Trophoblast cell (in vitro differentiated cells and primary cell): ENCODE data around the gene CDC25B.
A peak's percentile ranks its signal among the peaks of the same experiment; 100 is the strongest.
"Not testable (repeated sequence)": the region's sequence is repeated elsewhere in the genome, so short reads cannot be mapped to it uniquely, and the experiment has no call there.

Experiments used
- DNase-seq, 2 donors: peaks; one replicate each; pipeline ENCODE4 v3.0.0-alpha.2; 2016
- H2AFZ ChIP-seq: 2 replicates; pipeline ENCODE4 v1.6.1; 2013; ENCODE audit warnings: low read length, moderate library complexity, mild to moderate bottlenecking; ENCODE audit not compliant: insufficient read depth, poor library complexity
- H2AK5ac ChIP-seq: 2 replicates; pipeline ENCODE4 v1.6.1; 2013; ENCODE audit warnings: mild to moderate bottlenecking, low read length
- H2BK120ac ChIP-seq: 2 replicates; pipeline ENCODE4 v1.6.1; 2013; ENCODE audit warnings: low read length, mild to moderate bottlenecking, moderate library complexity; ENCODE audit not compliant: insufficient read depth, poor library complexity
- H2BK12ac ChIP-seq: 2 replicates; pipeline ENCODE4 v1.6.1; 2013; ENCODE audit warnings: mild to moderate bottlenecking, low read length, moderate library complexity
- H2BK5ac ChIP-seq: 2 replicates; pipeline ENCODE4 v1.6.1; 2013; ENCODE audit warnings: low read length, low read depth, moderate library complexity, mild to moderate bottlenecking; ENCODE audit not compliant: poor library complexity
- H3K14ac ChIP-seq: 2 replicates; pipeline ENCODE4 v1.6.1; 2013; ENCODE audit warnings: mild to moderate bottlenecking, low read length
- H3K18ac ChIP-seq: 2 replicates; pipeline ENCODE4 v1.6.1; 2013; ENCODE audit warnings: mild to moderate bottlenecking, low read length
- H3K23ac ChIP-seq: 2 replicates; pipeline ENCODE4 v1.6.1; 2013; ENCODE audit warnings: low read length
- H3K27ac ChIP-seq: 2 replicates; pipeline ENCODE4 v1.5.1; 2013; ENCODE audit warnings: low read depth, mild to moderate bottlenecking, inconsistent platforms, low read length, moderate library complexity
- H3K27me3 ChIP-seq: 2 replicates; pipeline ENCODE4 v1.6.1; 2013; ENCODE audit warnings: inconsistent platforms, mild to moderate bottlenecking, low read length, moderate library complexity; ENCODE audit not compliant: insufficient read depth
- H3K36me3 ChIP-seq, 2 experiments: 1 replicate in 1 of 2; 2 replicates in 1 of 2; pipeline ENCODE4 v1.6.1; 2013; ENCODE audit warnings: low read length in 2 of 2, mild to moderate bottlenecking in 2 of 2, moderate library complexity in 1 of 2; ENCODE audit not compliant: insufficient read depth in 2 of 2, control insufficient read depth in 1 of 2
- H3K4ac ChIP-seq: 2 replicates; pipeline ENCODE4 v1.6.1; 2013; ENCODE audit warnings: low read depth, mild to moderate bottlenecking, low read length, moderate library complexity
- H3K4me1 ChIP-seq, 2 experiments: 1 replicate in 1 of 2; 2 replicates in 1 of 2; pipeline ENCODE4 v1.6.1; 2013; ENCODE audit warnings: low read length in 2 of 2, mild to moderate bottlenecking in 2 of 2, moderate library complexity in 1 of 2; ENCODE audit not compliant: insufficient read depth in 2 of 2, control insufficient read depth in 1 of 2
- H3K4me2 ChIP-seq: 2 replicates; pipeline ENCODE4 v1.6.1; 2013; ENCODE audit warnings: inconsistent platforms, mild to moderate bottlenecking, low read length, moderate library complexity
- H3K4me3 ChIP-seq: 2 replicates; pipeline ENCODE4 v1.5.1; 2013; ENCODE audit warnings: mild to moderate bottlenecking, low read depth, low read length, inconsistent platforms
- H3K79me1 ChIP-seq: one replicate; pipeline ENCODE4 v1.6.1; 2013; ENCODE audit warnings: low read length
- H3K79me2 ChIP-seq: 2 replicates; pipeline ENCODE4 v1.6.1; 2013; ENCODE audit warnings: low read length, mild to moderate bottlenecking; ENCODE audit not compliant: control insufficient read depth, insufficient read depth, poor library complexity
- H3K9ac ChIP-seq: 2 replicates; pipeline ENCODE4 v1.6.1; 2013; ENCODE audit warnings: mild to moderate bottlenecking, low read length
- H3K9me3 ChIP-seq: 2 replicates; pipeline ENCODE4 v1.6.1; 2013; ENCODE audit warnings: low read depth, mild to moderate bottlenecking, control low read depth, inconsistent platforms, low read length; ENCODE audit not compliant: insufficient read depth
- H4K12ac ChIP-seq: 2 replicates; pipeline ENCODE4 v1.6.1; 2013; ENCODE audit warnings: low read depth, mild to moderate bottlenecking, low read length, moderate library complexity
- H4K8ac ChIP-seq: 2 replicates; pipeline ENCODE4 v1.6.1; 2013; ENCODE audit warnings: low read depth, mild to moderate bottlenecking, low read length, moderate library complexity
- H4K91ac ChIP-seq: one replicate; pipeline ENCODE4 v1.6.1; 2013; ENCODE audit warnings: low read depth, mild to moderate bottlenecking, low read length, moderate library complexity
- WGBS: extraction: QIAGEN DNeasy Blood & Tissue Kit; methylation state at CpG from one replicate; pipeline ENCODE4 v1.1.7; 2013; ENCODE audit warnings: missing lambda C conversion rate; ENCODE audit not compliant: insufficient read length, insufficient coverage; ENCODE audit errors: extremely low coverage; 5-methylcytosine and 5-hydroxymethylcytosine counted together

CDC25B gene

GRCh38 chr20:3836132-3836531, 40.0 kb downstream of the CDC25B start:
- Histone ChIP-seq H3K9ac (no peak overlapping the region), H2AK5ac (no peak overlapping the region), H3K4me2 (no peak overlapping the region), H4K8ac (no peak overlapping the region), H3K4ac (no peak overlapping the region), H3K23ac (no peak overlapping the region), H3K18ac (no peak overlapping the region), H3K14ac (no peak overlapping the region), H3K27me3 (no peaks in the 10 kb centered on the region), H3K4me1 (peaks cover 2 to 4% of the 10 kb centered on the region in 2 experiments), H2BK120ac (no peak overlapping the region), H4K12ac (no peak overlapping the region), H2BK5ac (no peak overlapping the region), H3K79me1 (no peaks in the 10 kb centered on the region), H3K79me2 (no peaks in the 10 kb centered on the region), H3K27ac (no peak overlapping the region), H3K36me3 (no peaks in the 10 kb centered on the region), H3K9me3 (no peaks in the 10 kb centered on the region), H3K4me3 (no peak overlapping the region), H2AFZ (no peak overlapping the region), H4K91ac (no peak overlapping the region), H2BK12ac (no peak overlapping the region)
- WGBS, result no CpG with 5 or more reads among the region's 4 CpGs
- no peak for DNase-seq

GRCh38 chr20:3839328-3839727, 43.2 kb downstream of the CDC25B start:
- Histone ChIP-seq H3K23ac (no peak overlapping the region), H3K36me3 (no peaks in the 10 kb centered on the region), H3K18ac (no peak overlapping the region), H3K79me2 (no peaks in the 10 kb centered on the region), H3K4me3 (no peak overlapping the region), H3K79me1 (peaks cover 2% of the 10 kb centered on the region), H2BK5ac (no peak overlapping the region), H2AK5ac (no peak overlapping the region), H4K91ac (no peak overlapping the region), H2AFZ (no peak overlapping the region), H4K8ac (no peak overlapping the region), H3K4me2 (no peak overlapping the region), H2BK12ac (no peak overlapping the region), H3K9me3 (no peaks in the 10 kb centered on the region), H3K27me3 (no peaks in the 10 kb centered on the region), H3K4ac (no peak overlapping the region), H3K4me1 (peaks cover 2 to 9% of the 10 kb centered on the region in 2 experiments), H3K27ac (no peak overlapping the region), H3K14ac (no peak overlapping the region), H2BK120ac (no peak overlapping the region), H3K9ac (no peak overlapping the region), H4K12ac (no peak overlapping the region)
- no CpG with 5 or more reads among the region's 3 CpGs for WGBS
- DNase-seq, result peak in 1 of 2 donors; percentile 51

DNA sequence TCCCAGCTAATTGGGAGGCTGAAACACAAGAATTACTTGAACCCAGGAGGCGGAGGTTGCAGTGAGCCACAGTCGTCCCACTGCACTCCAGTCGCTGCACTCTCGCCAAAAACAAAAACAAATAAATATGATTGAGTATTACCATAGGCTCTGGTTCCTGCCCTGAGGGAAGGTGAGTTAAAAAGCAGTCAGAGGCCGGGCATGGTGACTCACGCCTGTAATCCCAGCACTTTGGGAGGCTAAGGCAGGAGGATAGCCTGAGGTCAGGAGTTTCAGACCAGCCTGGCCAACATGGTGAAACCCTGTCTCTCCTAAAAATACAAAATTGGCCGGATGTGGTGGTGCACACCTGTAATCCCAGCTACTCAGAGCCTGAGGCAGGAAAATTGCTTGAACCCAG, 44.1 kb downstream of the CDC25B start:
- H3K4me3 ChIP-seq, H3K18ac ChIP-seq, H3K27me3 ChIP-seq, H3K4me2 ChIP-seq, H2AK5ac ChIP-seq, H3K4ac ChIP-seq, H4K12ac ChIP-seq, H3K14ac ChIP-seq, H3K27ac ChIP-seq, H2AFZ ChIP-seq, H3K9ac ChIP-seq, H4K91ac ChIP-seq, H3K4me1 ChIP-seq, H3K23ac ChIP-seq, H3K9me3 ChIP-seq, H3K79me2 ChIP-seq, H2BK5ac ChIP-seq, H4K8ac ChIP-seq, H3K79me1 ChIP-seq, H3K36me3 ChIP-seq, H2BK12ac ChIP-seq, H2BK120ac ChIP-seq: not testable (repeated sequence)
- no CpG with 5 or more reads among the region's 7 CpGs for WGBS
- peak; percentile 92 to 95 for DNase-seq

GRCh38 chr20:3842348-3842930, 46.3 kb downstream of the CDC25B start:
- H4K91ac ChIP-seq, result peak overlapping the region; percentile 65
- peak overlapping the region; percentile 41 for H2BK120ac ChIP-seq
- no peak overlapping the region for H3K27ac ChIP-seq
- H3K4me2 ChIP-seq, result no peak overlapping the region
- H3K79me1 ChIP-seq, result peaks cover 13% of the 10 kb centered on the region
- H2BK5ac ChIP-seq, result no peak overlapping the region
- WGBS, result no CpG with 5 or more reads among the region's 7 CpGs
- H4K8ac ChIP-seq, result no peak overlapping the region
- H2AK5ac ChIP-seq, result peak overlapping the region; percentile 84
- no peak overlapping the region for H3K4ac ChIP-seq
- H2BK12ac ChIP-seq, result peak overlapping the region; percentile 93
- no peak overlapping the region for H3K18ac ChIP-seq
- H3K23ac ChIP-seq, result no peak overlapping the region
- no peaks in the 10 kb centered on the region for H3K27me3 ChIP-seq
- H3K9ac ChIP-seq, result no peak overlapping the region
- H3K4me3 ChIP-seq, result no peak overlapping the region
- no peak overlapping the region for H2AFZ ChIP-seq
- peak overlapping the region; percentile 57 for H3K14ac ChIP-seq
- H3K36me3 ChIP-seq, result no peaks in the 10 kb centered on the region
- peaks cover 10% of the 10 kb centered on the region for H3K79me2 ChIP-seq
- no peak overlapping the region for H4K12ac ChIP-seq
- DNase-seq, result no peak
- H3K9me3 ChIP-seq, result no peaks in the 10 kb centered on the region
- peaks cover 7 to 15% of the 10 kb centered on the region in 2 experiments for H3K4me1 ChIP-seq
